WTC11 (cell line): ENCODE results near the gene LPIN3. TPM values are rescaled to one million over a fixed set of nuclear protein-coding genes. Genes with fewer than 3 reads are reported as not detected.
A peak's percentile ranks its signal among the peaks of the same experiment; 100 is the strongest.

Source experiments
- ATAC-seq: fragments of 200-7000 bp; cut with Tn5 transposase; 2 replicates; pipeline ENCODE4 v1.10.0; 2021; ENCODE audit warnings: mild to moderate bottlenecking, moderate library complexity
- CTCF ChIA-PET: fragments of 300-600 bp; sonication (Branson Sonifier 250); formaldehyde crosslinking; loops from one replicate; lab custom pipeline; 2021; ENCODE audit warnings: antibody characterized with exemption; lab: Charles Lee
- POLR2A ChIA-PET: fragments of 350-600 bp; sonication (Branson Sonifier 250); formaldehyde crosslinking; loops from one replicate; lab custom pipeline; 2021; ENCODE audit warnings: antibody characterized with exemption; lab: Charles Lee
- DNase-seq: peaks from one replicate; pipeline ENCODE4 v3.0.0; 2021; ENCODE audit warnings: low spot score
- H3K27ac Mint-ChIP-seq: 2 replicates; pipeline ENCODE4 v1.8.0; 2021; ENCODE audit warnings: mixed read lengths
- H3K27me3 Mint-ChIP-seq: 2 replicates; pipeline ENCODE4 v1.8.0; 2021; ENCODE audit warnings: low read depth, mild to moderate bottlenecking, moderate library complexity, mixed read lengths
- H3K36me3 Mint-ChIP-seq: 2 replicates; pipeline ENCODE4 v1.8.0; 2021; ENCODE audit warnings: mixed read lengths
- H3K4me1 Mint-ChIP-seq: 2 replicates; pipeline ENCODE4 v1.8.0; 2022; ENCODE audit warnings: mixed read lengths
- H3K4me3 Mint-ChIP-seq: 2 replicates; pipeline ENCODE4 v1.8.0; 2021; ENCODE audit warnings: mild to moderate bottlenecking, moderate library complexity, mixed read lengths
- H3K9me3 Mint-ChIP-seq: 2 replicates; pipeline ENCODE4 v1.8.0; 2021; ENCODE audit warnings: mixed read lengths
- ATF1 ChIP-seq: sonication (generic); formaldehyde crosslinking; IDR thresholded peaks from 2 replicates; pipeline ENCODE4 v1.8.1; 2023; ENCODE audit warnings: mild to moderate bottlenecking, moderate library complexity, missing genetic modification reagents
- CBFB ChIP-seq: sonication (generic); formaldehyde crosslinking; IDR thresholded peaks from 2 replicates; pipeline ENCODE4 v1.8.1; 2022; ENCODE audit warnings: mild to moderate bottlenecking, low read depth, missing genetic modification reagents
- CREB1 ChIP-seq: sonication (generic); formaldehyde crosslinking; IDR thresholded peaks from 2 replicates; pipeline ENCODE4 v1.8.0; 2023; ENCODE audit warnings: mild to moderate bottlenecking, missing genetic modification reagents
- CREM ChIP-seq: sonication (generic); formaldehyde crosslinking; IDR thresholded peaks from 2 replicates; pipeline ENCODE4 v1.8.1; 2022; ENCODE audit warnings: mild to moderate bottlenecking, missing genetic modification reagents, moderate library complexity
- E2F4 ChIP-seq: sonication (generic); formaldehyde crosslinking; IDR thresholded peaks from 2 replicates; pipeline ENCODE4 v1.8.1; 2022; ENCODE audit warnings: low read depth, mild to moderate bottlenecking, moderate library complexity, missing genetic modification reagents, borderline replicate concordance
- ERG ChIP-seq: fragments of 250-450 bp; sonication (Bioruptor Pico); IDR thresholded peaks from 2 replicates; pipeline ENCODE4 v1.8.0; 2021; ENCODE audit warnings: mild to moderate bottlenecking
- ESRRA ChIP-seq: sonication (generic); formaldehyde crosslinking; IDR thresholded peaks from 2 replicates; pipeline ENCODE4 v1.8.1; 2022; ENCODE audit warnings: mild to moderate bottlenecking, missing genetic modification reagents, borderline replicate concordance
- GRHL2 ChIP-seq: fragments of 250-450 bp; sonication (Bioruptor Pico); IDR thresholded peaks from 2 replicates; pipeline ENCODE4 v1.8.0; 2022; ENCODE audit warnings: mild to moderate bottlenecking, moderate library complexity; ENCODE audit not compliant: insufficient replicate concordance, severe bottlenecking
- HMGA2 ChIP-seq: fragments of 250-450 bp; sonication (Bioruptor Pico); IDR thresholded peaks from 2 replicates; pipeline ENCODE4 v1.4.0; 2021; ENCODE audit warnings: mild to moderate bottlenecking, moderate library complexity
- KAT7 ChIP-seq: sonication (generic); formaldehyde crosslinking; IDR thresholded peaks from 2 replicates; pipeline ENCODE4 v1.8.1; 2023; ENCODE audit warnings: missing genetic modification reagents, mild to moderate bottlenecking, borderline replicate concordance
- MXD4 ChIP-seq: fragments of 250-450 bp; sonication (Bioruptor Pico); IDR thresholded peaks from 2 replicates; pipeline ENCODE4 v1.8.0; 2021; ENCODE audit warnings: mild to moderate bottlenecking, moderate library complexity, borderline replicate concordance
- NFE2L1 ChIP-seq: sonication (generic); formaldehyde crosslinking; IDR thresholded peaks from 2 replicates; pipeline ENCODE4 v1.8.1; 2023; ENCODE audit warnings: missing genetic modification reagents
- NFYB ChIP-seq: sonication (generic); formaldehyde crosslinking; conservative IDR thresholded peaks from 2 replicates; pipeline ENCODE4 v1.8.0; 2022; ENCODE audit warnings: low read depth, missing genetic modification reagents
- OVOL2 ChIP-seq: fragments of 250-450 bp; sonication (Bioruptor Pico); IDR thresholded peaks from 2 replicates; pipeline ENCODE4 v1.9.0; 2021; ENCODE audit warnings: mild to moderate bottlenecking, borderline replicate concordance
- TCF7 ChIP-seq: sonication (generic); formaldehyde crosslinking; IDR thresholded peaks from 2 replicates; pipeline ENCODE4 v1.8.0; 2022; ENCODE audit warnings: mild to moderate bottlenecking, low read depth, missing genetic modification reagents, moderate library complexity
- ZNF138 ChIP-seq: sonication (generic); formaldehyde crosslinking; conservative IDR thresholded peaks from 2 replicates; pipeline ENCODE4 v1.8.1; 2022; ENCODE audit warnings: mild to moderate bottlenecking, moderate library complexity, missing genetic modification reagents
- total RNA-seq: library from RNA; stranded (reverse); gene quantifications from 3 replicates; pipeline ENCODE4 v1.2.3, GENCODE V29; 2021
- TF ChIP-seq, protein P1 (sequence below): sonication (generic); formaldehyde crosslinking; IDR thresholded peaks from 2 replicates; pipeline ENCODE4 v1.8.1; 2023; ENCODE audit warnings: mild to moderate bottlenecking, missing genetic modification reagents
- TF ChIP-seq, protein P2 (sequence below): sonication (generic); formaldehyde crosslinking; IDR thresholded peaks from 2 replicates; pipeline ENCODE4 v1.8.1; 2023; ENCODE audit warnings: mild to moderate bottlenecking, moderate library complexity, missing genetic modification reagents
- TF ChIP-seq, protein P3 (sequence below): sonication (generic); formaldehyde crosslinking; IDR thresholded peaks from 2 replicates; pipeline ENCODE4 v1.8.0; 2022; ENCODE audit warnings: mild to moderate bottlenecking, missing genetic modification reagents
- TF ChIP-seq, protein P4 (sequence below): fragments of 250-450 bp; sonication (Bioruptor Pico); IDR thresholded peaks from 2 replicates; pipeline ENCODE4 v2.1.2; 2022; ENCODE audit warnings: mild to moderate bottlenecking, moderate library complexity
- TF ChIP-seq, protein P5 (sequence below): sonication (generic); formaldehyde crosslinking; IDR thresholded peaks from 2 replicates; pipeline ENCODE4 v1.8.1; 2023; ENCODE audit warnings: mild to moderate bottlenecking, missing genetic modification reagents
- TF ChIP-seq, protein P6 (sequence below): sonication (generic); formaldehyde crosslinking; IDR thresholded peaks from 2 replicates; pipeline ENCODE4 v1.8.0; 2022; ENCODE audit warnings: mild to moderate bottlenecking, missing genetic modification reagents

Gene LPIN3
- total RNA-seq, 1 experiment from 2014 or later, result 7.9 TPM

- ATAC-seq (no peak), DNase-seq (no peak)
- Mint-ChIP-seq H3K4me1 (peaks cover 15% of the 10 kb centered on the region), H3K9me3 (peaks cover 4% of the 10 kb centered on the region; the same call in 1 of the 2 replicates), H3K27ac (no peak overlapping the region), H3K36me3 (no peaks in the 10 kb centered on the region), H3K27me3 (no peaks in the 10 kb centered on the region)
- POLR2A ChIA-PET, result no interaction called here
- TF ChIP-seq TCF7 (CRISPR knock-in tag), result no peak
- TF ChIP-seq OVOL2 (CRISPR knock-in tag), result no peak
- no peak for TF ChIP-seq HMGA2 (CRISPR knock-in tag)
- TF ChIP-seq, protein P1, sequence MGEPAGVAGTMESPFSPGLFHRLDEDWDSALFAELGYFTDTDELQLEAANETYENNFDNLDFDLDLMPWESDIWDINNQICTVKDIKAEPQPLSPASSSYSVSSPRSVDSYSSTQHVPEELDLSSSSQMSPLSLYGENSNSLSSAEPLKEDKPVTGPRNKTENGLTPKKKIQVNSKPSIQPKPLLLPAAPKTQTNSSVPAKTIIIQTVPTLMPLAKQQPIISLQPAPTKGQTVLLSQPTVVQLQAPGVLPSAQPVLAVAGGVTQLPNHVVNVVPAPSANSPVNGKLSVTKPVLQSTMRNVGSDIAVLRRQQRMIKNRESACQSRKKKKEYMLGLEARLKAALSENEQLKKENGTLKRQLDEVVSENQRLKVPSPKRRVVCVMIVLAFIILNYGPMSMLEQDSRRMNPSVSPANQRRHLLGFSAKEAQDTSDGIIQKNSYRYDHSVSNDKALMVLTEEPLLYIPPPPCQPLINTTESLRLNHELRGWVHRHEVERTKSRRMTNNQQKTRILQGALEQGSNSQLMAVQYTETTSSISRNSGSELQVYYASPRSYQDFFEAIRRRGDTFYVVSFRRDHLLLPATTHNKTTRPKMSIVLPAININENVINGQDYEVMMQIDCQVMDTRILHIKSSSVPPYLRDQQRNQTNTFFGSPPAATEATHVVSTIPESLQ (CRISPR knock-in tag), result no peak
- TF ChIP-seq, protein P2, sequence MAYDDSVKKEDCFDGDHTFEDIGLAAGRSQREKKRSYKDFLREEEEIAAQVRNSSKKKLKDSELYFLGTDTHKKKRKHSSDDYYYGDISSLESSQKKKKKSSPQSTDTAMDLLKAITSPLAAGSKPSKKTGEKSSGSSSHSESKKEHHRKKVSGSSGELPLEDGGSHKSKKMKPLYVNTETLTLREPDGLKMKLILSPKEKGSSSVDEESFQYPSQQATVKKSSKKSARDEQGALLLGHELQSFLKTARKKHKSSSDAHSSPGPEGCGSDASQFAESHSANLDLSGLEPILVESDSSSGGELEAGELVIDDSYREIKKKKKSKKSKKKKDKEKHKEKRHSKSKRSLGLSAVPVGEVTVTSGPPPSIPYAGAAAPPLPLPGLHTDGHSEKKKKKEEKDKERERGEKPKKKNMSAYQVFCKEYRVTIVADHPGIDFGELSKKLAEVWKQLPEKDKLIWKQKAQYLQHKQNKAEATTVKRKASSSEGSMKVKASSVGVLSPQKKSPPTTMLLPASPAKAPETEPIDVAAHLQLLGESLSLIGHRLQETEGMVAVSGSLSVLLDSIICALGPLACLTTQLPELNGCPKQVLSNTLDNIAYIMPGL (CRISPR knock-in tag), result no peak
- TF ChIP-seq, protein P3, sequence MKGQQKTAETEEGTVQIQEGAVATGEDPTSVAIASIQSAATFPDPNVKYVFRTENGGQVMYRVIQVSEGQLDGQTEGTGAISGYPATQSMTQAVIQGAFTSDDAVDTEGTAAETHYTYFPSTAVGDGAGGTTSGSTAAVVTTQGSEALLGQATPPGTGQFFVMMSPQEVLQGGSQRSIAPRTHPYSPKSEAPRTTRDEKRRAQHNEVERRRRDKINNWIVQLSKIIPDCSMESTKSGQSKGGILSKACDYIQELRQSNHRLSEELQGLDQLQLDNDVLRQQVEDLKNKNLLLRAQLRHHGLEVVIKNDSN, result no peak
- no peak for TF ChIP-seq E2F4
- TF ChIP-seq KAT7 (CRISPR knock-in tag), result no peak
- TF ChIP-seq, protein P4, sequence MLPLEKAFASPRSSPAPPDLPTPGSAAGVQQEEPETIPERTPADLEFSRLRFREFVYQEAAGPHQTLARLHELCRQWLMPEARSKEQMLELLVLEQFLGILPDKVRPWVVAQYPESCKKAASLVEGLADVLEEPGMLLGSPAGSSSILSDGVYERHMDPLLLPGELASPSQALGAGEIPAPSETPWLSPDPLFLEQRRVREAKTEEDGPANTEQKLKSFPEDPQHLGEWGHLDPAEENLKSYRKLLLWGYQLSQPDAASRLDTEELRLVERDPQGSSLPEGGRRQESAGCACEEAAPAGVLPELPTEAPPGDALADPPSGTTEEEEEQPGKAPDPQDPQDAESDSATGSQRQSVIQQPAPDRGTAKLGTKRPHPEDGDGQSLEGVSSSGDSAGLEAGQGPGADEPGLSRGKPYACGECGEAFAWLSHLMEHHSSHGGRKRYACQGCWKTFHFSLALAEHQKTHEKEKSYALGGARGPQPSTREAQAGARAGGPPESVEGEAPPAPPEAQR (CRISPR knock-in tag), result no peak
- TF ChIP-seq, protein P5, sequence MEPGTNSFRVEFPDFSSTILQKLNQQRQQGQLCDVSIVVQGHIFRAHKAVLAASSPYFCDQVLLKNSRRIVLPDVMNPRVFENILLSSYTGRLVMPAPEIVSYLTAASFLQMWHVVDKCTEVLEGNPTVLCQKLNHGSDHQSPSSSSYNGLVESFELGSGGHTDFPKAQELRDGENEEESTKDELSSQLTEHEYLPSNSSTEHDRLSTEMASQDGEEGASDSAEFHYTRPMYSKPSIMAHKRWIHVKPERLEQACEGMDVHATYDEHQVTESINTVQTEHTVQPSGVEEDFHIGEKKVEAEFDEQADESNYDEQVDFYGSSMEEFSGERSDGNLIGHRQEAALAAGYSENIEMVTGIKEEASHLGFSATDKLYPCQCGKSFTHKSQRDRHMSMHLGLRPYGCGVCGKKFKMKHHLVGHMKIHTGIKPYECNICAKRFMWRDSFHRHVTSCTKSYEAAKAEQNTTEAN, result no peak
- no peak for TF ChIP-seq NFYB (CRISPR knock-in tag)
- TF ChIP-seq ATF1 (CRISPR knock-in tag), result no peak
- TF ChIP-seq, protein P6, sequence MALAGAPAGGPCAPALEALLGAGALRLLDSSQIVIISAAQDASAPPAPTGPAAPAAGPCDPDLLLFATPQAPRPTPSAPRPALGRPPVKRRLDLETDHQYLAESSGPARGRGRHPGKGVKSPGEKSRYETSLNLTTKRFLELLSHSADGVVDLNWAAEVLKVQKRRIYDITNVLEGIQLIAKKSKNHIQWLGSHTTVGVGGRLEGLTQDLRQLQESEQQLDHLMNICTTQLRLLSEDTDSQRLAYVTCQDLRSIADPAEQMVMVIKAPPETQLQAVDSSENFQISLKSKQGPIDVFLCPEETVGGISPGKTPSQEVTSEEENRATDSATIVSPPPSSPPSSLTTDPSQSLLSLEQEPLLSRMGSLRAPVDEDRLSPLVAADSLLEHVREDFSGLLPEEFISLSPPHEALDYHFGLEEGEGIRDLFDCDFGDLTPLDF, result no peak
- no peak for TF ChIP-seq CBFB (CRISPR knock-in tag)
- TF ChIP-seq CREB1, result no peak
- TF ChIP-seq, all 79 proteins: peak for 0
- no peak overlapping the region for H3K4me3 Mint-ChIP-seq
- CTCF ChIA-PET, result interaction anchor here (1.1 kb wide), 1 partner anchor 33 kb away, joined by 3 read pairs; the partner anchor contains the start of gene LPIN3
Measured at GRCh38 chr20:41307021-41307420, 33.6 kb upstream of the LPIN3 start.

- ChIA-PET CTCF (interaction anchor here (0.8 to 1.6 kb wide), 3 partner anchors 31 to 58 kb away, joined by 3 to 5 read pairs (median 5); partner anchors contain the start of gene LPIN3), POLR2A (no interaction called here)
- H3K4me1 Mint-ChIP-seq, result peaks cover 15% of the 10 kb centered on the region
- H3K9me3 Mint-ChIP-seq, result peaks cover 4% of the 10 kb centered on the region; the same call in 1 of the 2 replicates
- no peak overlapping the region for H3K4me3 Mint-ChIP-seq
- DNase-seq, result no peak
- H3K27me3 Mint-ChIP-seq, result no peaks in the 10 kb centered on the region
- peak; percentile 67 for ATAC-seq
- H3K36me3 Mint-ChIP-seq, result no peaks in the 10 kb centered on the region
- H3K27ac Mint-ChIP-seq, result no peak overlapping the region
- TF ChIP-seq CREM (no peak), ERG (CRISPR knock-in tag) (no peak), MXD4 (CRISPR knock-in tag) (no peak), ESRRA (CRISPR knock-in tag) (no peak), NFE2L1 (no peak), KAT7 (CRISPR knock-in tag) (no peak), ZNF138 (CRISPR knock-in tag) (no peak), GRHL2 (CRISPR knock-in tag) (no peak)
Measured at GRCh38 chr20:41308290-41308711, 32.3 kb upstream of the LPIN3 start.
